ENCODE measurements around the gene CCDC200. TPM values are rescaled to one million over a fixed set of nuclear protein-coding genes. Genes with fewer than 3 reads are reported as not detected.
A peak's percentile ranks its signal among the peaks of the same experiment; 100 is the strongest.

CCDC200 gene
- total and polyA plus RNA-seq, 2 of the 13 experiments (the other 11 are each of a cell fraction or from before 2014, with no cell fraction given) = not detected

GRCh38 chr17:43217614-43218087, 10.8 kb downstream of the CCDC200 start (continued):
- TF ChIP-seq PAXIP1 (CRISPR knock-in tag; conservative IDR thresholded peaks at IDR 0.05) = no peak
- no peak for TF ChIP-seq AKNA (CRISPR knock-in tag; IDR thresholded peaks at IDR 0.05; ENCODE audit: borderline replicate concordance)
- TF ChIP-seq PBX3 (CRISPR knock-in tag; IDR thresholded peaks at IDR 0.05; ENCODE audit: borderline replicate concordance) = no peak
- TF ChIP-seq ZNF451 (CRISPR knock-in tag; IDR thresholded peaks at IDR 0.05) = 0 out of 2 replicates have a peak, but pooled peaks have one; percentile 30
- no peak for TF ChIP-seq CBX5 (CRISPR knock-in tag; IDR thresholded peaks at IDR 0.05; ENCODE audit: borderline replicate concordance)
- no peak for TF ChIP-seq ARID4A (CRISPR knock-in tag; IDR thresholded peaks at IDR 0.05; ENCODE audit: borderline replicate concordance)
- no peak for TF ChIP-seq NFE2L2 (IDR thresholded peaks at IDR 0.05; ENCODE audit: low read length)
- no peak for TF ChIP-seq FOXM1 (CRISPR knock-in tag; IDR thresholded peaks at IDR 0.05)
- TF ChIP-seq GLI4 (CRISPR knock-in tag; IDR thresholded peaks at IDR 0.05; ENCODE audit: borderline replicate concordance) = 0 out of 2 replicates have a peak, but pooled peaks have one; percentile 10
- no peak for TF ChIP-seq ARNTL (CRISPR knock-in tag; IDR thresholded peaks at IDR 0.05)
- no peak for TF ChIP-seq DDIT3 (CRISPR knock-in tag; IDR thresholded peaks at IDR 0.05)
- no peak for TF ChIP-seq FOXO1 (CRISPR knock-in tag; IDR thresholded peaks at IDR 0.05)
- TF ChIP-seq ETV6 (CRISPR knock-in tag; conservative IDR thresholded peaks at IDR 0.05) = peak; percentile 61; the same call in 1 of the 2 replicates
- no peak for TF ChIP-seq TP53 (CRISPR knock-in tag; conservative IDR thresholded peaks at IDR 0.05)
- no peak for TF ChIP-seq ZNF737 (CRISPR knock-in tag; IDR thresholded peaks at IDR 0.05; ENCODE audit: borderline replicate concordance)
- no peak for TF ChIP-seq XBP1 (CRISPR knock-in tag; IDR thresholded peaks at IDR 0.05)

All from HepG2 (cell line).